Progenitor cell of endocrine pancreas (in vitro differentiated cells): Measurements from ENCODE around the gene GJB4. TPM values are rescaled to one million over a fixed set of nuclear protein-coding genes. Genes with fewer than 3 reads are reported as not detected.

ENCODE experiments used
- DNase-seq: peaks from one replicate; pipeline ENCODE4 v3.0.0; 2021; ENCODE audit warnings: low spot score; ENCODE audit not compliant: unreplicated experiment
- H3K27ac Mint-ChIP-seq: 2 replicates; pipeline ENCODE4 v1.8.0; 2021; ENCODE audit warnings: mild to moderate bottlenecking, moderate library complexity, mixed read lengths
- H3K27me3 Mint-ChIP-seq: 2 replicates; pipeline ENCODE4 v1.8.0; 2021; ENCODE audit warnings: mixed read lengths
- H3K36me3 Mint-ChIP-seq: 2 replicates; pipeline ENCODE4 v1.8.0; 2022; ENCODE audit warnings: mixed read lengths; ENCODE audit not compliant: insufficient read depth
- H3K4me1 Mint-ChIP-seq: 2 replicates; pipeline ENCODE4 v1.8.0; 2021; ENCODE audit warnings: low read depth, mixed read lengths
- H3K4me3 Mint-ChIP-seq: 2 replicates; pipeline ENCODE4 v1.8.0; 2021; ENCODE audit warnings: low read depth, mild to moderate bottlenecking, moderate library complexity, mixed read lengths
- H3K9me3 Mint-ChIP-seq: 2 replicates; pipeline ENCODE4 v1.8.0; 2021; ENCODE audit warnings: low read depth, mixed read lengths
- CTCF ChIP-seq: fragments of 200-600 bp; sonication (generic); IDR thresholded peaks from one replicate; pipeline ENCODE4 v1.5.0; 2021; ENCODE audit warnings: antibody characterized with exemption, mild to moderate bottlenecking; ENCODE audit not compliant: unreplicated experiment
- total RNA-seq: library from RNA; stranded (reverse); gene quantifications from 2 replicates; pipeline ENCODE4 v1.2.1, GENCODE V29; 2021

Gene GJB4
- total RNA-seq, 1 donor from 2014 or later: not detected

GRCh38 chr1:34792868-34793727, 33.6 kb downstream of the GJB4 start, which contains the start of gene GJA4:
Gene GJA4, plus strand, starts transcription at chr1:34792999. Its CDS starts 1,215 bp downstream, at chr1:34794214.
- TF ChIP-seq CTCF: no peak
- Mint-ChIP-seq H3K9me3 (no peaks in the 10 kb centered on the region), H3K27me3 (peaks cover 28% of the 10 kb centered on the region), H3K4me1 (peaks cover 45% of the 10 kb centered on the region), H3K27ac (no peak within 1 kb of the TSS), H3K36me3 (peaks cover 19% of the 10 kb centered on the region), H3K4me3 (peak within 1 kb of the TSS; percentile 71)
- DNase-seq: no peak

DNA sequence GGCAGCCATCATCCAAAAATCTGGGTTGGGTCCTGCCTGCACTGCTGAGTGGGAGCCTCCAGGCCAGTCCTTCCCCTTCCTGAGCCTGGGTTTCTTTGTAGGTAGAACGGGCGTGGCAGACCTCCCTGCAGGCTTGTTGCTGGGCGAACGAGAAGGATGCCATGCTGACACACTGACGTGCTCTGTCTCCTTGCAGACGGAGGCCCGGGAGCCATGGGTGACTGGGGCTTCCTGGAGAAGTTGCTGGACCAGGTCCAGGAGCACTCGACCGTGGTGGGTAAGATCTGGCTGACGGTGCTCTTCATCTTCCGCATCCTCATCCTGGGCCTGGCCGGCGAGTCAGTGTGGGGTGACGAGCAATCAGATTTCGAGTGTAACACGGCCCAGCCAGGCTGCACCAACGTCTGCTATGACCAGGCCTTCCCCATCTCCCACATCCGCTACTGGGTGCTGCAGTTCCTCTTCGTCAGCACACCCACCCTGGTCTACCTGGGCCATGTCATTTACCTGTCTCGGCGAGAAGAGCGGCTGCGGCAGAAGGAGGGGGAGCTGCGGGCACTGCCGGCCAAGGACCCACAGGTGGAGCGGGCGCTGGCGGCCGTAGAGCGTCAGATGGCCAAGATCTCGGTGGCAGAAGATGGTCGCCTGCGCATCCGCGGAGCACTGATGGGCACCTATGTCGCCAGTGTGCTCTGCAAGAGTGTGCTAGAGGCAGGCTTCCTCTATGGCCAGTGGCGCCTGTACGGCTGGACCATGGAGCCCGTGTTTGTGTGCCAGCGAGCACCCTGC, 34.7 kb downstream of the GJB4 start:
- TF ChIP-seq CTCF: no peak
- Mint-ChIP-seq H3K36me3 (peaks cover 19% of the 10 kb centered on the region), H3K4me1 (peaks cover 45% of the 10 kb centered on the region), H3K27me3 (peaks cover 28% of the 10 kb centered on the region), H3K27ac (no peak overlapping the region), H3K4me3 (peak overlapping the region; percentile 71), H3K9me3 (no peaks in the 10 kb centered on the region)
- no peak for DNase-seq

DNA sequence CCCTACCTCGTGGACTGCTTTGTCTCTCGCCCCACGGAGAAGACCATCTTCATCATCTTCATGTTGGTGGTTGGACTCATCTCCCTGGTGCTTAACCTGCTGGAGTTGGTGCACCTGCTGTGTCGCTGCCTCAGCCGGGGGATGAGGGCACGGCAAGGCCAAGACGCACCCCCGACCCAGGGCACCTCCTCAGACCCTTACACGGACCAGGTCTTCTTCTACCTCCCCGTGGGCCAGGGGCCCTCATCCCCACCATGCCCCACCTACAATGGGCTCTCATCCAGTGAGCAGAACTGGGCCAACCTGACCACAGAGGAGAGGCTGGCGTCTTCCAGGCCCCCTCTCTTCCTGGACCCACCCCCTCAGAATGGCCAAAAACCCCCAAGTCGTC, 35.2 kb downstream of the GJB4 start:
- TF ChIP-seq CTCF: no peak
- H3K4me3 Mint-ChIP-seq: peak overlapping the region; percentile 71
- H3K36me3 Mint-ChIP-seq: peaks cover 19% of the 10 kb centered on the region
- peaks cover 26% of the 10 kb centered on the region for H3K27me3 Mint-ChIP-seq
- no peak for DNase-seq
- no peaks in the 10 kb centered on the region for H3K9me3 Mint-ChIP-seq
- peaks cover 45% of the 10 kb centered on the region for H3K4me1 Mint-ChIP-seq
- no peak overlapping the region for H3K27ac Mint-ChIP-seq

DNA sequence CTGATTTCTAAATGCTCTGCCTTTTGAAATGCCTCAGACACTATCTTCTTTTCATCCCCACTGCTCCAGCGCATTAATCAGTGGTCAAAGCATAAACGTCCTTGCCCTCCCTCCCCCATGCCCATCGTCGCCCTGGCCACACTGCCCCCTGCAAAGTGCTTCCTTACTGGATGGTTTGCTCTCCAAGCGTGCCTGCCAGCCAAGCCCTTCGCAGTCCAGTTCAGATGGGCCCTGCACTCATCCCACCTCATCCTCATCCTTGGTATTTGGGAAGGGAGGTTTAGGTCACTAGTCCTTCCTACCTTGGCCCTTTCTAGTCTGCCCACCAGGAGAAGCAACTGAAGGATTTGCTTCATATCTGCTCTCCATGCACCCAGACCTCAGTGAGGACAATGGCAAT, 36.4 kb downstream of the GJB4 start:
- Mint-ChIP-seq H3K4me3 (peak overlapping the region; percentile 71), H3K27me3 (peaks cover 21% of the 10 kb centered on the region), H3K27ac (no peak overlapping the region), H3K9me3 (no peaks in the 10 kb centered on the region), H3K4me1 (peaks cover 45% of the 10 kb centered on the region), H3K36me3 (peaks cover 19% of the 10 kb centered on the region)
- no peak for TF ChIP-seq CTCF
- no peak for DNase-seq

GRCh38 chr1:34796990-34797389, 37.5 kb downstream of the GJB4 start:
- no peaks in the 10 kb centered on the region for H3K9me3 Mint-ChIP-seq
- TF ChIP-seq CTCF: no peak
- peak overlapping the region; percentile 71 for H3K4me3 Mint-ChIP-seq
- DNase-seq: no peak
- peaks cover 15% of the 10 kb centered on the region for H3K27me3 Mint-ChIP-seq
- peak overlapping the region; percentile 14 for H3K27ac Mint-ChIP-seq
- peaks cover 39% of the 10 kb centered on the region for H3K4me1 Mint-ChIP-seq
- H3K36me3 Mint-ChIP-seq: peaks cover 19% of the 10 kb centered on the region
